ENCODE data around the gene JMJD4.
A peak's percentile ranks its signal among the peaks of the same experiment; 100 is the strongest.

The JMJD4 gene

GRCh38 chr1:227774821-227775661 lies 39.9 kb upstream of the JMJD4 start:
- H3K27ac Mint-ChIP-seq (ENCODE audit: low read depth) = no peak overlapping the region
- no peaks in the 10 kb centered on the region for H3K27me3 Mint-ChIP-seq
- H3K36me3 Mint-ChIP-seq (ENCODE audit: insufficient read depth) = peaks cover 4% of the 10 kb centered on the region
- peaks cover 31% of the 10 kb centered on the region for H3K4me1 Mint-ChIP-seq
- ATAC-seq (replicated peaks; ENCODE audit: extremely low read depth, poor library complexity, severe bottlenecking) (no peak), DNase-seq (ENCODE audit: low spot score in 2 of 2) (no peak)
- no peaks in the 10 kb centered on the region for H3K9me3 Mint-ChIP-seq
- peak overlapping the region; percentile 61 for H3K4me3 Mint-ChIP-seq

- DNase-seq (ENCODE audit: low spot score in 2 of 2) = peak in 1 of 2 donors; percentile 72
- peak overlapping the region; percentile 61 for H3K4me3 Mint-ChIP-seq
- no peaks in the 10 kb centered on the region for H3K27me3 Mint-ChIP-seq
- H3K9me3 Mint-ChIP-seq = no peaks in the 10 kb centered on the region
- H3K4me1 Mint-ChIP-seq = peaks cover 32% of the 10 kb centered on the region
- peak; percentile 95 for ATAC-seq (replicated peaks; ENCODE audit: extremely low read depth, poor library complexity, severe bottlenecking)
- peak overlapping the region; percentile 5 for H3K27ac Mint-ChIP-seq (ENCODE audit: low read depth)
- peaks cover 4% of the 10 kb centered on the region for H3K36me3 Mint-ChIP-seq (ENCODE audit: insufficient read depth)
These were observed 39.1 kb upstream of the JMJD4 start for GRCh38 chr1:227774051-227774731.

GRCh38 chr1:227773558-227773957 lies 38.5 kb upstream of the JMJD4 start:
- ATAC-seq (replicated peaks; ENCODE audit: extremely low read depth, poor library complexity, severe bottlenecking) (no peak), DNase-seq (ENCODE audit: low spot score in 2 of 2) (no peak)
- Mint-ChIP-seq H3K27me3 (no peaks in the 10 kb centered on the region), H3K9me3 (no peaks in the 10 kb centered on the region), H3K4me3 (peak overlapping the region; percentile 61), H3K36me3 (ENCODE audit: insufficient read depth) (peaks cover 4% of the 10 kb centered on the region), H3K4me1 (peaks cover 39% of the 10 kb centered on the region), H3K27ac (ENCODE audit: low read depth) (peak overlapping the region; percentile 5)

- Mint-ChIP-seq H3K4me1 (peaks cover 56% of the 10 kb centered on the region), H3K27me3 (no peaks in the 10 kb centered on the region), H3K4me3 (no peak overlapping the region), H3K9me3 (no peaks in the 10 kb centered on the region), H3K36me3 (ENCODE audit: insufficient read depth) (peaks cover 5% of the 10 kb centered on the region), H3K27ac (ENCODE audit: low read depth) (no peak overlapping the region)
- ATAC-seq (replicated peaks; ENCODE audit: extremely low read depth, poor library complexity, severe bottlenecking) = no peak
- DNase-seq (ENCODE audit: low spot score in 2 of 2) = no peak
These were observed 36.7 kb upstream of the JMJD4 start for GRCh38 chr1:227771771-227772170.

GRCh38 chr1:227771326-227771725 lies 36.2 kb upstream of the JMJD4 start:
- DNase-seq (ENCODE audit: low spot score in 2 of 2) = no peak
- Mint-ChIP-seq H3K27ac (ENCODE audit: low read depth) (no peak overlapping the region), H3K27me3 (no peaks in the 10 kb centered on the region), H3K4me1 (peaks cover 57% of the 10 kb centered on the region), H3K36me3 (ENCODE audit: insufficient read depth) (peaks cover 8% of the 10 kb centered on the region), H3K4me3 (no peak overlapping the region), H3K9me3 (no peaks in the 10 kb centered on the region)
- ATAC-seq (replicated peaks; ENCODE audit: extremely low read depth, poor library complexity, severe bottlenecking) = no peak

GRCh38 chr1:227770812-227771211 lies 35.7 kb upstream of the JMJD4 start:
- H3K9me3 Mint-ChIP-seq = no peaks in the 10 kb centered on the region
- DNase-seq (ENCODE audit: low spot score in 2 of 2) (no peak), ATAC-seq (replicated peaks; ENCODE audit: extremely low read depth, poor library complexity, severe bottlenecking) (no peak)
- peaks cover 60% of the 10 kb centered on the region for H3K4me1 Mint-ChIP-seq
- no peaks in the 10 kb centered on the region for H3K27me3 Mint-ChIP-seq
- peaks cover 11% of the 10 kb centered on the region for H3K36me3 Mint-ChIP-seq (ENCODE audit: insufficient read depth)
- no peak overlapping the region for H3K27ac Mint-ChIP-seq (ENCODE audit: low read depth)
- H3K4me3 Mint-ChIP-seq = no peak overlapping the region

- H3K9me3 Mint-ChIP-seq = no peaks in the 10 kb centered on the region
- H3K27me3 Mint-ChIP-seq = no peaks in the 10 kb centered on the region
- no peak for DNase-seq (ENCODE audit: low spot score in 2 of 2)
- peaks cover 67% of the 10 kb centered on the region for H3K4me1 Mint-ChIP-seq
- no peak for ATAC-seq (replicated peaks; ENCODE audit: extremely low read depth, poor library complexity, severe bottlenecking)
- no peak overlapping the region for H3K4me3 Mint-ChIP-seq
- H3K27ac Mint-ChIP-seq (ENCODE audit: low read depth) = no peak overlapping the region
- H3K36me3 Mint-ChIP-seq (ENCODE audit: insufficient read depth) = peaks cover 11% of the 10 kb centered on the region
These were observed 34.9 kb upstream of the JMJD4 start for GRCh38 chr1:227769936-227770494.

GRCh38 chr1:227769047-227769935 lies 34.2 kb upstream of the JMJD4 start:
- ATAC-seq (replicated peaks; ENCODE audit: extremely low read depth, poor library complexity, severe bottlenecking) = no peak
- Mint-ChIP-seq H3K4me1 (peaks cover 67% of the 10 kb centered on the region), H3K36me3 (ENCODE audit: insufficient read depth) (peaks cover 11% of the 10 kb centered on the region), H3K4me3 (no peak overlapping the region), H3K27ac (ENCODE audit: low read depth) (no peak overlapping the region), H3K27me3 (no peaks in the 10 kb centered on the region), H3K9me3 (no peaks in the 10 kb centered on the region)
- no peak for DNase-seq (ENCODE audit: low spot score in 2 of 2)

GRCh38 chr1:227768640-227769039 lies 33.5 kb upstream of the JMJD4 start:
- no peak for DNase-seq (ENCODE audit: low spot score in 2 of 2)
- ATAC-seq (replicated peaks; ENCODE audit: extremely low read depth, poor library complexity, severe bottlenecking) = no peak
- peaks cover 14% of the 10 kb centered on the region for H3K36me3 Mint-ChIP-seq (ENCODE audit: insufficient read depth)
- H3K9me3 Mint-ChIP-seq = no peaks in the 10 kb centered on the region
- no peak overlapping the region for H3K27ac Mint-ChIP-seq (ENCODE audit: low read depth)
- no peaks in the 10 kb centered on the region for H3K27me3 Mint-ChIP-seq
- peaks cover 67% of the 10 kb centered on the region for H3K4me1 Mint-ChIP-seq
- no peak overlapping the region for H3K4me3 Mint-ChIP-seq

- Mint-ChIP-seq H3K4me3 (peak overlapping the region; percentile 75), H3K27ac (ENCODE audit: low read depth) (no peak overlapping the region), H3K27me3 (no peaks in the 10 kb centered on the region), H3K36me3 (ENCODE audit: insufficient read depth) (peaks cover 15% of the 10 kb centered on the region), H3K9me3 (no peaks in the 10 kb centered on the region), H3K4me1 (peaks cover 67% of the 10 kb centered on the region)
- DNase-seq (ENCODE audit: low spot score in 2 of 2) (no peak), ATAC-seq (replicated peaks; ENCODE audit: extremely low read depth, poor library complexity, severe bottlenecking) (no peak)
These were observed 33.0 kb upstream of the JMJD4 start for GRCh38 chr1:227768125-227768439.

GRCh38 chr1:227767401-227768124 lies 32.5 kb upstream of the JMJD4 start:
- no peaks in the 10 kb centered on the region for H3K27me3 Mint-ChIP-seq
- H3K36me3 Mint-ChIP-seq (ENCODE audit: insufficient read depth) = peaks cover 17% of the 10 kb centered on the region
- H3K4me1 Mint-ChIP-seq = peaks cover 69% of the 10 kb centered on the region
- DNase-seq (ENCODE audit: low spot score in 2 of 2) (no peak), ATAC-seq (replicated peaks; ENCODE audit: extremely low read depth, poor library complexity, severe bottlenecking) (no peak)
- peak overlapping the region; percentile 75 for H3K4me3 Mint-ChIP-seq
- H3K9me3 Mint-ChIP-seq = no peaks in the 10 kb centered on the region
- no peak overlapping the region for H3K27ac Mint-ChIP-seq (ENCODE audit: low read depth)

All from central memory CD8-positive, alpha-beta T cell (primary cell).